ENCODE measurements around the gene ASCL5. TPM values are rescaled to one million over a fixed set of nuclear protein-coding genes. Genes with fewer than 3 reads are reported as not detected.
A peak's percentile ranks its signal among the peaks of the same experiment; 100 is the strongest.

The ASCL5 gene
- total RNA-seq, 1 experiment from 2014 or later: 0.31 TPM

GRCh38 chr1:201153474-201154388 lies 26.7 kb upstream of the ASCL5 start:
- H3K9me3 Mint-ChIP-seq: peaks cover 3% of the 10 kb centered on the region; the same call in 1 of the 2 replicates
- no peak for DNase-seq (ENCODE audit: low spot score)
- ATAC-seq: peak; percentile 71
- no peak overlapping the region for H3K27ac Mint-ChIP-seq
- peaks cover 17% of the 10 kb centered on the region for H3K4me1 Mint-ChIP-seq
- POLR2A ChIA-PET: interaction anchor here (0.5 to 2.3 kb wide), 10 partner anchors 14 to 1069 kb away, joined by 3 to 7 read pairs (median 4); no protein-coding TSS in a partner anchor
- H3K4me3 Mint-ChIP-seq: peak overlapping the region; percentile 95
- 0 out of 2 replicates have a peak, but pooled peaks cover 2% of the 10 kb centered on the region for H3K27me3 Mint-ChIP-seq (ENCODE audit: low read depth)
- CTCF ChIA-PET: interaction anchor here (0.6 to 1.7 kb wide), 23 partner anchors 11 to 556 kb away, joined by 3 to 10 read pairs (median 4); partner anchors contain the start of gene ASCL5
- H3K36me3 Mint-ChIP-seq: peaks cover 37% of the 10 kb centered on the region
- TF ChIP-seq ZNF423 (CRISPR knock-in tag; IDR thresholded peaks at IDR 0.05) (0 out of 2 replicates have a peak, but pooled peaks have one; percentile 10), RELA (CRISPR knock-in tag; IDR thresholded peaks at IDR 0.05; ENCODE audit: borderline replicate concordance) (peak; percentile 38; the same call in 1 of the 2 replicates), ERG (CRISPR knock-in tag; IDR thresholded peaks at IDR 0.05) (no peak), PRDM15 (CRISPR knock-in tag; IDR thresholded peaks at IDR 0.05) (peak; percentile 31; the same call in 1 of the 2 replicates), NFYB (CRISPR knock-in tag; conservative IDR thresholded peaks at IDR 0.05; ENCODE audit: low read depth) (no peak), FOXJ3 (CRISPR knock-in tag; IDR thresholded peaks at IDR 0.05; ENCODE audit: borderline replicate concordance) (no peak), TEAD1 (CRISPR knock-in tag; IDR thresholded peaks at IDR 0.05) (no peak), OVOL2 (CRISPR knock-in tag; IDR thresholded peaks at IDR 0.05; ENCODE audit: borderline replicate concordance) (no peak), NR3C1 (CRISPR knock-in tag; conservative IDR thresholded peaks at IDR 0.05; ENCODE audit: low read depth) (no peak), ZNF416 (CRISPR knock-in tag; IDR thresholded peaks at IDR 0.05) (no peak), SOX15 (CRISPR knock-in tag; IDR thresholded peaks at IDR 0.05) (no peak), NR1H2 (CRISPR knock-in tag; IDR thresholded peaks at IDR 0.05) (no peak), AFF4 (CRISPR knock-in tag; IDR thresholded peaks at IDR 0.05; ENCODE audit: borderline replicate concordance) (no peak), MXD4 (CRISPR knock-in tag; IDR thresholded peaks at IDR 0.05; ENCODE audit: borderline replicate concordance) (no peak), ZNF121 (CRISPR knock-in tag; IDR thresholded peaks at IDR 0.05) (no peak), ZNF317 (CRISPR knock-in tag; IDR thresholded peaks at IDR 0.05; ENCODE audit: borderline replicate concordance, low read depth) (no peak), MYBL2 (CRISPR knock-in tag; IDR thresholded peaks at IDR 0.05) (no peak), TEAD4 (CRISPR knock-in tag; IDR thresholded peaks at IDR 0.05) (no peak), SMAD3 (CRISPR knock-in tag; IDR thresholded peaks at IDR 0.05; ENCODE audit: borderline replicate concordance) (no peak), ZNF138 (CRISPR knock-in tag; conservative IDR thresholded peaks at IDR 0.05) (no peak), FOXP1 (CRISPR knock-in tag; IDR thresholded peaks at IDR 0.05; ENCODE audit: borderline replicate concordance) (no peak)
- TF ChIP-seq, protein P1, sequence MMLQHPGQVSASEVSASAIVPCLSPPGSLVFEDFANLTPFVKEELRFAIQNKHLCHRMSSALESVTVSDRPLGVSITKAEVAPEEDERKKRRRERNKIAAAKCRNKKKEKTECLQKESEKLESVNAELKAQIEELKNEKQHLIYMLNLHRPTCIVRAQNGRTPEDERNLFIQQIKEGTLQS (CRISPR knock-in tag; conservative IDR thresholded peaks at IDR 0.05): no peak
- TF ChIP-seq, protein P2, sequence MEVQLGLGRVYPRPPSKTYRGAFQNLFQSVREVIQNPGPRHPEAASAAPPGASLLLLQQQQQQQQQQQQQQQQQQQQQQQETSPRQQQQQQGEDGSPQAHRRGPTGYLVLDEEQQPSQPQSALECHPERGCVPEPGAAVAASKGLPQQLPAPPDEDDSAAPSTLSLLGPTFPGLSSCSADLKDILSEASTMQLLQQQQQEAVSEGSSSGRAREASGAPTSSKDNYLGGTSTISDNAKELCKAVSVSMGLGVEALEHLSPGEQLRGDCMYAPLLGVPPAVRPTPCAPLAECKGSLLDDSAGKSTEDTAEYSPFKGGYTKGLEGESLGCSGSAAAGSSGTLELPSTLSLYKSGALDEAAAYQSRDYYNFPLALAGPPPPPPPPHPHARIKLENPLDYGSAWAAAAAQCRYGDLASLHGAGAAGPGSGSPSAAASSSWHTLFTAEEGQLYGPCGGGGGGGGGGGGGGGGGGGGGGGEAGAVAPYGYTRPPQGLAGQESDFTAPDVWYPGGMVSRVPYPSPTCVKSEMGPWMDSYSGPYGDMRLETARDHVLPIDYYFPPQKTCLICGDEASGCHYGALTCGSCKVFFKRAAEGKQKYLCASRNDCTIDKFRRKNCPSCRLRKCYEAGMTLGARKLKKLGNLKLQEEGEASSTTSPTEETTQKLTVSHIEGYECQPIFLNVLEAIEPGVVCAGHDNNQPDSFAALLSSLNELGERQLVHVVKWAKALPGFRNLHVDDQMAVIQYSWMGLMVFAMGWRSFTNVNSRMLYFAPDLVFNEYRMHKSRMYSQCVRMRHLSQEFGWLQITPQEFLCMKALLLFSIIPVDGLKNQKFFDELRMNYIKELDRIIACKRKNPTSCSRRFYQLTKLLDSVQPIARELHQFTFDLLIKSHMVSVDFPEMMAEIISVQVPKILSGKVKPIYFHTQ (CRISPR knock-in tag; IDR thresholded peaks at IDR 0.05): no peak
- TF ChIP-seq, protein P3, sequence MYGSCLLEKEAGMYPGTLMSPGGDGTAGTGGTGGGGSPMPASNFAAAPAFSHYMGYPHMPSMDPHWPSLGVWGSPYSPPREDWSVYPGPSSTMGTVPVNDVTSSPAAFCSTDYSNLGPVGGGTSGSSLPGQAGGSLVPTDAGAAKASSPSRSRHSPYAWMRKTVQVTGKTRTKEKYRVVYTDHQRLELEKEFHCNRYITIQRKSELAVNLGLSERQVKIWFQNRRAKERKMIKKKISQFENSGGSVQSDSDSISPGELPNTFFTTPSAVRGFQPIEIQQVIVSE (CRISPR knock-in tag; IDR thresholded peaks at IDR 0.05; ENCODE audit: borderline replicate concordance): no peak

All from WTC11 (cell line).